Common myeloid progenitor, CD34-positive (primary cell): ENCODE measurements around the gene XPNPEP2.

Experiments
- CTCF ChIA-PET: fragments of 350-600 bp; sonication (Branson Sonifier 250); formaldehyde crosslinking; loops from one replicate; lab custom pipeline; 2021; ENCODE audit warnings: antibody characterized with exemption; lab: Charles Lee
- POLR2A ChIA-PET: fragments of 350-600 bp; sonication (Branson Sonifier 250); formaldehyde crosslinking; loops from one replicate; lab custom pipeline; 2021; ENCODE audit warnings: antibody characterized with exemption; lab: Charles Lee
- DNase-seq, 3 donors: peaks; one replicate each; pipeline versions ENCODE4 v3.0.0 to v3.0.0-alpha.2; 2013
- H3K27ac ChIP-seq, 2 experiments: 1 replicate in 1 of 2; 2 replicates in 1 of 2; pipeline ENCODE4 v1.7.0; 2013; ENCODE audit warnings: inconsistent platforms in 2 of 2, low read length in 2 of 2, mild to moderate bottlenecking in 2 of 2, low read depth in 1 of 2, moderate library complexity in 1 of 2; ENCODE audit not compliant: severe bottlenecking in 2 of 2, insufficient read depth in 1 of 2, poor library complexity in 1 of 2
- H3K27me3 ChIP-seq, 5 experiments: replicated peaks in 2 of 5; 1 replicate in 3 of 5; 2 replicates in 2 of 5; pipeline versions ENCODE4 v1.6.1 to v1.7.0; 2013; ENCODE audit warnings: low read length in 4 of 5, mild to moderate bottlenecking in 2 of 5, moderate library complexity in 2 of 5, inconsistent platforms in 1 of 5; ENCODE audit not compliant: insufficient read depth in 5 of 5, control insufficient read depth in 4 of 5
- H3K36me3 ChIP-seq, 4 experiments: 1 replicate in 2 of 4; 2 replicates in 2 of 4; pipeline versions ENCODE4 v1.6.1 to v1.7.0; 2013; ENCODE audit warnings: low read length in 3 of 4, control low read depth in 1 of 4, mild to moderate bottlenecking in 1 of 4; ENCODE audit not compliant: control insufficient read depth in 4 of 4, insufficient read depth in 4 of 4
- H3K4me1 ChIP-seq, 4 experiments: 1 replicate in 3 of 4; 2 replicates in 1 of 4; pipeline versions ENCODE4 v1.6.1 to v1.7.1; 2013; ENCODE audit warnings: low read length in 3 of 4, mild to moderate bottlenecking in 3 of 4, control low read depth in 1 of 4, inconsistent platforms in 1 of 4, moderate library complexity in 1 of 4; ENCODE audit not compliant: control insufficient read depth in 4 of 4, insufficient read depth in 4 of 4; ENCODE audit errors: control extremely low read depth in 1 of 4
- H3K4me3 ChIP-seq, 7 experiments: 1 replicate in 4 of 7; 2 replicates in 3 of 7; pipeline versions ENCODE4 v1.5.1 to v1.7.0; 2013; ENCODE audit warnings: mild to moderate bottlenecking in 7 of 7, low read length in 6 of 7, moderate library complexity in 6 of 7, inconsistent platforms in 2 of 7, low read depth in 2 of 7, control low read depth in 1 of 7; ENCODE audit not compliant: insufficient read depth in 4 of 7, control insufficient read depth in 1 of 7; ENCODE audit errors: extremely low read depth in 1 of 7
- H3K9me3 ChIP-seq, 5 experiments: 1 replicate in 4 of 5; 2 replicates in 1 of 5; pipeline versions ENCODE4 v1.6.1 to v1.7.1; 2013; ENCODE audit warnings: low read length in 4 of 5, mild to moderate bottlenecking in 2 of 5, inconsistent platforms in 1 of 5, low read depth in 1 of 5, moderate library complexity in 1 of 5; ENCODE audit not compliant: control insufficient read depth in 4 of 5, insufficient read depth in 2 of 5; ENCODE audit errors: control extremely low read depth in 1 of 5
- WGBS: methylation state at CpG from one replicate; pipeline ENCODE4 v1.1.5; 2013; ENCODE audit not compliant: insufficient coverage; 5-methylcytosine and 5-hydroxymethylcytosine counted together

XPNPEP2 gene

GRCh38 chrX:129777218-129778030, 38.6 kb downstream of the XPNPEP2 start:
- peak; percentile 78 to 91 (median 88) for DNase-seq
- POLR2A ChIA-PET: interaction anchor here (0.5 to 1.5 kb wide), 3 partner anchors 16 to 53 kb away, joined by 3 to 6 read pairs (median 4); no protein-coding TSS in a partner anchor
- H3K4me3 ChIP-seq: peak overlapping the region in 5 of 7 experiments; percentile 10 to 58 (median 40)

DNA sequence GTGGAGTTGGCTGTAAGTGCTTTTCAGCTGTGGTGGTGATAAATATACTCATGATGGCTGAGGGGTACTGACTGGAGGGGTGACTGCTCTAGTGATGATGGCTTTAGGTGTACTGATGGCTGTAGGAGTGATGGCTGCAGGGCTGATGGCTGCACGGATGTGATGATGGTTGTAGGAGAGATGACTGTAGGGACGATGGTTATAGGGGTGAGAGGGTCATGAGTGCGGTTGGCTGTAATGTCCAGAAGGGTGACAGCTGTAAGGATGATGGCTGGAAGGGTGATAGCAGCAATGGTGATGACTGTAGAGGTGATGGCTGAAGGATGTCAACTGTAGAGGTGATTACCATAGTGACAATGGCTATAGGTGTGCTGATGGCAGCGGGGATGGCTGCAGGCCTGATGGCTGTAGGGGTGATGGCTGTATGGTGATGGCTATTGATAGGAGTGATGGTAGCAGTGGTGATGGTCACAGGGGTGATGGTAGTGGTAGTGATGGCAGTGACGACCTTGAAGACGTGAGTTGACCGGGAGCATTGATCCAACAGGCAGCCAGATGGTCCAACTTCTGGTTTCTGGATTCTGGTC, 40.4 kb downstream of the XPNPEP2 start:
- Histone ChIP-seq H3K9me3 (no peaks in the 10 kb centered on the region), H3K36me3 (peaks cover 0 to 23% (median 9%) of the 10 kb centered on the region in 4 experiments), H3K4me3 (peak overlapping the region in 5 of 7 experiments; percentile 62 to 78 (median 71)), H3K27ac (peak overlapping the region in 1 of 2 experiments; percentile 81), H3K27me3 (no peaks in the 10 kb centered on the region), H3K4me1 (peaks cover 28 to 84% (median 70%) of the 10 kb centered on the region in 4 experiments)
- WGBS: 67% methylated on average over 7 of the region's 7 CpGs
- no peak for DNase-seq
- ChIA-PET CTCF (interaction anchor here (1.5 kb wide), 1 partner anchor 20 kb away, joined by 5 read pairs; no protein-coding TSS in a partner anchor), POLR2A (interaction anchor here (1.0 to 2.3 kb wide), 3 partner anchors 11 to 20 kb away, joined by 3 to 13 read pairs (median 9); no protein-coding TSS in a partner anchor)

More at GRCh38 chrX:129777218-129778030, 38.6 kb downstream of the XPNPEP2 start:
- H3K9me3 ChIP-seq: no peaks in the 10 kb centered on the region
- no peaks in the 10 kb centered on the region for H3K27me3 ChIP-seq
- 36% methylated on average over 21 of the region's 30 CpGs for WGBS
- peaks cover 0 to 7% (median under 1%) of the 10 kb centered on the region in 4 experiments for H3K36me3 ChIP-seq
- peaks cover 25 to 83% (median 69%) of the 10 kb centered on the region in 4 experiments for H3K4me1 ChIP-seq
- CTCF ChIA-PET: interaction anchor here (1.0 to 1.3 kb wide), 4 partner anchors 8 to 20 kb away, joined by 3 to 4 read pairs (median 3); no protein-coding TSS in a partner anchor
- H3K27ac ChIP-seq: peak overlapping the region; percentile 50 to 77

DNA sequence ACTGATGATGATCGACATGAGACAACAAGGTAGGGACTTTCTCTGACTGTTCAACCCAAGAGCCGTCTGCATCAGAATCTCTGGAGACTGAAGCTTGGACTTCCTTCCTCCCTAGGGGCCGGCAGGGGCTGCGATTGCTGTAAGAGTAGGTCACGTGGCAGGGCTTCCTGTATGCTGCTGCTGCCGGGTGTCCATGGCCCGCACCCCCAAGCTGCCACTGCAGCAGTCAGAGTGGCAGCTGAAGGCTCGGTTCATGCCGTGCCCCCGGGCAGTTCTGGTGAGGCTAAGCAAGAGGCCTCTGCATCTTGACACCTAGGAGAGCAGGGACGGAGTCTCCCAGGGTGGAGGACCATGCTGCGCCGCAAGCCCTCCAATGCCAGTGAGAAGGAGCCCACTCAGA, 41.0 kb downstream of the XPNPEP2 start, which contains the start of gene SASH3:
TSS of gene SASH3 (plus strand) at position 203 of the 400 bp plus-strand sequence. CDS start at position 352, 149 bp downstream.
- peak; percentile 55 to 86 (median 73) for DNase-seq
- POLR2A ChIA-PET: interaction anchor here (1.0 to 2.3 kb wide), 3 partner anchors 11 to 20 kb away, joined by 3 to 13 read pairs (median 9); no protein-coding TSS in a partner anchor
- peaks cover 28 to 87% (median 72%) of the 10 kb centered on the region in 4 experiments for H3K4me1 ChIP-seq
- 31% methylated on average over 11 of the region's 13 CpGs for WGBS
- no peaks in the 10 kb centered on the region for H3K27me3 ChIP-seq
- H3K4me3 ChIP-seq: peak within 1 kb of the TSS; percentile 39 to 78 (median 71)
- peak within 1 kb of the TSS; percentile 33 to 81 for H3K27ac ChIP-seq
- CTCF ChIA-PET: interaction anchor here (1.3 to 1.5 kb wide), 2 partner anchors 21 to 24 kb away, joined by 5 to 7 read pairs; no protein-coding TSS in a partner anchor
- no peaks in the 10 kb centered on the region for H3K9me3 ChIP-seq
- peaks cover 0 to 27% (median 11%) of the 10 kb centered on the region in 4 experiments for H3K36me3 ChIP-seq

DNA sequence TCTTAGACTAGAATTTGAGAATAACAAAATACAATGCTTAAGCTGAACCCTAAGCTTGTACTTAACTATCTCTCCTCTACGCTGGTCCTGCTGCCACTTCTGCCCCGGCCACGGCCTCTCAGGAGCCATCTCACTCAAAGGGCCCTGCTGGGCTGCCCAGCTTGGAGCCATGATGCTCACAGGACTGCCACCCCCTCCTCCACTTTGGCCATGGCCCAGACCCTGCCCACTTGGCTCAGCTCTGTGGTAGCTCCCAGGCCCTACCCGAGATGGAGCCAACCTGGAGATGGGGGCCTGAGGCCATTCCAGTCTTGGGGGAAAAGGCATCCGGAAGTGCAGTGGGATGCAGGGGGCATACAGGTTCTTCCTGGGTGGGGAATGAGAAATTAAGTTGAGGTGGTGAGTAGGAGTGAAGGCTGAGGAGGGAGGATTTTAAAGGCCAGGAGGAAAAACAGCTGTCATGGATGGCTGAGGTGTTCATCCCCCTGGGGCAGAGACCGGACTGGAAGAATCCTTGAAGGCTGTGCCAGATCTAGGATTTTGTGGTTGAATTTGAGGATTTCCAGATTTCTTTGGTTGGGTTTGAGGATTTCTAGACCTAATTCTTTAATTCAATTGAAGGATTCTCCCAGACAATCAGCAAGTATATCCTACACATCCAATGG, 41.8 kb downstream of the XPNPEP2 start:
- H3K9me3 ChIP-seq: no peaks in the 10 kb centered on the region
- peaks cover 28 to 86% (median 73%) of the 10 kb centered on the region in 4 experiments for H3K4me1 ChIP-seq
- H3K4me3 ChIP-seq: peak overlapping the region; percentile 39 to 78 (median 71)
- DNase-seq: no peak
- H3K27ac ChIP-seq: peak overlapping the region; percentile 6 to 81
- ChIA-PET CTCF (interaction anchor here (1.2 to 5.3 kb wide), 6 partner anchors 8 to 54 kb away, joined by 3 to 29 read pairs (median 5); no protein-coding TSS in a partner anchor), POLR2A (interaction anchor here (0.6 to 2.3 kb wide), 3 partner anchors 12 to 25 kb away, joined by 4 to 13 read pairs (median 9); no protein-coding TSS in a partner anchor)
- WGBS: 51% methylated on average over 5 of the region's 6 CpGs
- peaks cover 0 to 27% (median 11%) of the 10 kb centered on the region in 4 experiments for H3K36me3 ChIP-seq
- no peaks in the 10 kb centered on the region for H3K27me3 ChIP-seq

DNA sequence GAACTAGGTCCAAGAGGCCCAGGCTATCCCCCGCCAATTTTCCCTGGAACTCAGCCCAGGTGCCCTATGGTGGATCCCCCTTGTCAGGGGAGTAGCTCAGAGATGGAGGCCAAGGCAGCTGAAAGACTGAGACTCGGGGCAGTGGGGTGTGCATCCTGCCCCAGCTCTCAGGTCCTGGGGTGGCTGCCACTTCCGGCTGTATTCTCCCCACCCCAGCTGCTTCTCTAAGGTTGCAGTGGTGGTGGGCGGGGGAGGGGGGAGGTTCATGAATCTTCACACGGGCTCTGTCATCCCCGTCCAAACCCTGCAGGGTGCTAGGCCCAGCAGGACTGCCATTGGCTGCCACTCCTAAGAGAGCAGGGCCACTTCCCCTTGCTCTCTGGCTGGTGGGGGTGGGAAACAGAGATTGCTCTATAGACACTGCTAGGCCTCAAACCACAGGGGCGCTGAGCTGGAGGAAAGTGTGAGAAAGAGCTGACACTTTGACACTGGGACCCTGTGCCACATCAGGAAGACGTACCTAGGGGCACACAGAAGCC, 42.4 kb downstream of the XPNPEP2 start:
- ChIA-PET CTCF (interaction anchor here (0.8 to 5.3 kb wide), 8 partner anchors 8 to 55 kb away, joined by 3 to 29 read pairs (median 4); no protein-coding TSS in a partner anchor), POLR2A (interaction anchor here (0.6 to 2.3 kb wide), 3 partner anchors 8 to 25 kb away, joined by 3 to 13 read pairs (median 4); no protein-coding TSS in a partner anchor)
- Histone ChIP-seq H3K27me3 (no peaks in the 10 kb centered on the region), H3K4me1 (peaks cover 28 to 88% (median 77%) of the 10 kb centered on the region in 4 experiments), H3K27ac (peak overlapping the region in 1 of 2 experiments; percentile 81), H3K36me3 (peaks cover 0 to 27% (median 11%) of the 10 kb centered on the region in 4 experiments), H3K4me3 (peak overlapping the region in 6 of 7 experiments; percentile 62 to 78 (median 72)), H3K9me3 (no peaks in the 10 kb centered on the region)
- DNase-seq: peak; percentile 61 to 93 (median 87)
- 43% methylated on average over 4 of the region's 8 CpGs for WGBS
